Thyroid gland (tissue), 4 donors: ENCODE results near the gene MEOX1. TPM values are rescaled to one million over a fixed set of nuclear protein-coding genes. Genes with fewer than 3 reads are reported as not detected.
"Not testable (repeated sequence)": the region's sequence is repeated elsewhere in the genome, so short reads cannot be mapped to it uniquely, and the experiment has no call there.

Experiments used
- DNase-seq, 2 donors: peaks; one replicate each; pipeline ENCODE4 v3.0.0-alpha.2; 2019
- H3K27ac ChIP-seq, 3 donors: fragments of 200-600 bp; sonication (generic); 1 replicate in 2 of 3; 2 replicates in 1 of 3; pipeline ENCODE4 v1.5.1; 2016 to 2019; ENCODE audit warnings: mild to moderate bottlenecking in 1 of 3, moderate library complexity in 1 of 3
- H3K27me3 ChIP-seq: fragments of 200-600 bp; sonication (generic); one replicate; pipeline ENCODE4 v1.5.1; 2019
- H3K36me3 ChIP-seq, 2 donors: fragments of 200-600 bp; sonication (generic); one replicate each; pipeline ENCODE4 v1.5.1; 2016 to 2019
- H3K4me1 ChIP-seq, 2 donors: fragments of 200-600 bp; sonication (generic); one replicate each; pipeline ENCODE4 v1.5.1; 2017 to 2019
- H3K4me3 ChIP-seq, 3 donors: fragments of 200-600 bp; sonication (generic); replicated peaks in 1 of 3; 1 replicate in 2 of 3; 2 replicates in 1 of 3; pipeline ENCODE4 v1.5.1; 2016; ENCODE audit warnings: mild to moderate bottlenecking in 1 of 3
- H3K9me3 ChIP-seq: fragments of 200-600 bp; sonication (generic); one replicate; pipeline ENCODE4 v1.5.1; 2017
- CTCF ChIP-seq, 6 experiments: fragments of 200-600 bp in 3 of 6; fragments of 450-650 bp in 3 of 6; sonication (generic) in 3 of 6; IDR thresholded peaks; one replicate each; pipeline ENCODE4 v1.5.1; 2016 to 2019; ENCODE audit warnings: antibody characterized with exemption in 6 of 6, mild to moderate bottlenecking in 2 of 6, inconsistent platforms in 1 of 6, moderate library complexity in 1 of 6
- POLR2A ChIP-seq, 2 donors: fragments of 450-650 bp; IDR thresholded peaks; one replicate each; pipeline ENCODE4 v1.6.1; 2017; ENCODE audit warnings: antibody characterized with exemption in 2 of 2, mild to moderate bottlenecking in 2 of 2, moderate library complexity in 1 of 2
- WGBS, 2 donors: methylation state at CpG; one replicate each; pipeline ENCODE4 v1.1.5; 2017; 5-methylcytosine and 5-hydroxymethylcytosine counted together
- intact Hi-C: fragments of 100-400 bp; cut with DNase I; formaldehyde crosslinking; loops from one replicate; pipeline ENCODE4 v1.15.1; 2023
- total RNA-seq, 4 donors: library from RNA; depleted of rRNA; stranded (reverse); fragments of >200 nt; gene quantifications; one replicate each; pipeline ENCODE4 v1.2.3, GENCODE V29; 2016

The MEOX1 gene
- total RNA-seq, 4 donors from 2014 or later, result 1.1 to 1.9 (median 1.4) TPM; not detected in 1

GRCh38 chr17:43604549-43604948 lies 57.2 kb downstream of the MEOX1 start:
- no peak for DNase-seq
- Histone ChIP-seq H3K27me3 (no peaks in the 10 kb centered on the region), H3K4me1 (no peaks in the 10 kb centered on the region), H3K36me3 (no peaks in the 10 kb centered on the region), H3K9me3 (no peaks in the 10 kb centered on the region), H3K27ac (no peak overlapping the region), H3K4me3 (no peak overlapping the region)
- intact Hi-C loops, result no loop called here
- TF ChIP-seq CTCF (IDR thresholded peaks at IDR 0.05) (no peak), POLR2A (IDR thresholded peaks at IDR 0.05) (no peak)
- WGBS, 2 donors, result 88 to 95% methylated on average over 1 of the region's 1 CpG

- WGBS, 2 donors, result 93 to 100% methylated on average over 1 of the region's 1 CpG
- no peaks in the 10 kb centered on the region for H3K9me3 ChIP-seq
- intact Hi-C loops, result no loop called here
- H3K27ac ChIP-seq, result no peak overlapping the region
- H3K4me3 ChIP-seq, result no peak overlapping the region
- no peaks in the 10 kb centered on the region for H3K36me3 ChIP-seq
- DNase-seq, result no peak
- H3K4me1 ChIP-seq, result no peaks in the 10 kb centered on the region
- no peaks in the 10 kb centered on the region for H3K27me3 ChIP-seq
- TF ChIP-seq POLR2A (IDR thresholded peaks at IDR 0.05), result no peak
- no peak for TF ChIP-seq CTCF (IDR thresholded peaks at IDR 0.05)
Measured at GRCh38 chr17:43603321-43603720, 58.4 kb downstream of the MEOX1 start.

GRCh38 chr17:43602556-43602955 lies 59.2 kb downstream of the MEOX1 start:
- H3K36me3 ChIP-seq, H3K4me1 ChIP-seq, H3K9me3 ChIP-seq, DNase-seq, H3K27me3 ChIP-seq, H3K27ac ChIP-seq, intact Hi-C loops, H3K4me3 ChIP-seq: not testable (repeated sequence)
- WGBS, 2 donors, result 91 to 92% methylated on average over 4 of the region's 4 CpGs

- intact Hi-C loops, result no loop called here
- WGBS, 2 donors, result 77 to 79% methylated on average over 10 of the region's 10 CpGs
- no peak overlapping the region for H3K27ac ChIP-seq
Measured at GRCh38 chr17:43601280-43602039, 60.3 kb downstream of the MEOX1 start.

GRCh38 chr17:43599835-43600234 lies 61.9 kb downstream of the MEOX1 start:
- 94 to 96% methylated on average over 3 of the region's 3 CpGs for WGBS, 2 donors
- no peaks in the 10 kb centered on the region for H3K4me1 ChIP-seq
- no peak overlapping the region for H3K4me3 ChIP-seq
- H3K27ac ChIP-seq, result no peak overlapping the region
- H3K36me3 ChIP-seq, result no peaks in the 10 kb centered on the region
- no peak for TF ChIP-seq CTCF (IDR thresholded peaks at IDR 0.05)
- TF ChIP-seq POLR2A (IDR thresholded peaks at IDR 0.05), result no peak
- intact Hi-C loops, result no loop called here
- no peak for DNase-seq
- no peaks in the 10 kb centered on the region for H3K27me3 ChIP-seq
- no peaks in the 10 kb centered on the region for H3K9me3 ChIP-seq

More at GRCh38 chr17:43601280-43602039, 60.3 kb downstream of the MEOX1 start:
- no peak for DNase-seq
- no peaks in the 10 kb centered on the region for H3K27me3 ChIP-seq
- H3K4me3 ChIP-seq, result no peak overlapping the region
- no peaks in the 10 kb centered on the region for H3K4me1 ChIP-seq
- TF ChIP-seq POLR2A (IDR thresholded peaks at IDR 0.05) (no peak), CTCF (IDR thresholded peaks at IDR 0.05) (no peak)
- no peaks in the 10 kb centered on the region for H3K9me3 ChIP-seq
- H3K36me3 ChIP-seq, result no peaks in the 10 kb centered on the region
